Stimulated activated CD8-positive, alpha-beta memory T cell treated with anti-CD3 and anti-CD28 coated beads, Interleukin-2, amount 100 ng/mL, for 48 hours (primary cell): ENCODE results near the gene ASB10.

Experiments
- DNase-seq, 2 donors: peaks; one replicate each; pipeline ENCODE4 v3.0.0-alpha.2; 2020; ENCODE audit warnings: low read depth in 2 of 2

Gene ASB10

DNA sequence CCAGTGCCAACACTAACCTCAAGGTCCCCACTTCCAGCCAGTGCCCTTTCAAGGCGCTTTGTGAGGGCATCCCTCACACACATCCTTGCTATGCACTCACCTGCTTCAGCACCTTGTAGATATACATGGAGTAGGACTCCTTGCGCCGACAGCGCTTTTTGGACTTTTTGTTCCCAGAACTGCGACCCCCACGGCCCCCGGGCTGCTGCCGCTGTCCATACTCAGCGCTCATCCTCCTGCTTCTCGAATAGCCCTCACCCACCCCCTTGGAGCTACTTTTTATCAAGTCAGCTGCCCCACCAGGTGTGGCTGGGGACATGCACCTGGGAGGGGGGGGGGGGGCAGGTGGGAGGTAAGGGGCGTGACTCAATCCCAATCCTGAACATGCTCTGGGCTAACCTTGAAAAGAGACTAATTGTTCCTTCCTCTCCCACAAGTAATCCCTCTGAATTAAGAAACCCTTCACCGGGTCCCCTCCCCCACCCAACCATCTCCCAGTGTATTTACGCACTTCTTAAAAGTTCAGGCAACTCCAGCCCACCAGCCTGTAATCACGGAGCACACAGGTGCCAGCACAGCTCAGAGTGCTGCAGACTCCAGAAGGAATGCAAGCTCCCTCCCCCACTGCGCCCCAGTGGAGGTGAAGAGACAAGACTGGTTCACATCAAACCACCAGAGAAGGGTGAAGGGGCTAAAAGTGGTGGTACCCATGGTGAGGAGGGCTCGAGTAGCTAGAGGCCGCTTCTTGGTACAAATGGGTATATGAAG is 23.2 kb upstream of the ASB10 start, which contains the start of gene H2BK1:
Gene H2BK1, minus strand, starts transcription at position 402 of the 768 bp plus-strand sequence. Its CDS starts 170 bp downstream, at position 232.
- DNase-seq = no peak

DNA sequence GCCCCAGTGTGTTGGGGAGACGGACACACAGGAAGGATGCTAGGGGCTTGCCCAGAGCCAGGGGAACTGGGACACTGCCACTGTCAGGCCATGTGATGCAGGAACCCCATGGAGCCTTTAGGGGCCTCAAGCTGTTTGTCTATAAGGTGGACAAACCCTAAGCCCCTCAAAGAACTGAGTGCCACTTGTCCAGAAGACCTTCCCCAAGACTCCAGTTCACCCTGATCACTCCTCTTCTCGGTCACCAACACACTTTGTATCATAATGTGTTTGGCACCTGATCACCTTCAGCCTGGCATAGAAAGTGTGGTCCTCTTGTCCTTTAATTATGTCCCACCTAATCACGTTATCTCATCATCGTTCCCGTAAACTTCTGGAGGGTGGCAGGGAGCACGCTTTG is 22.5 kb upstream of the ASB10 start:
- no peak for DNase-seq

DNA sequence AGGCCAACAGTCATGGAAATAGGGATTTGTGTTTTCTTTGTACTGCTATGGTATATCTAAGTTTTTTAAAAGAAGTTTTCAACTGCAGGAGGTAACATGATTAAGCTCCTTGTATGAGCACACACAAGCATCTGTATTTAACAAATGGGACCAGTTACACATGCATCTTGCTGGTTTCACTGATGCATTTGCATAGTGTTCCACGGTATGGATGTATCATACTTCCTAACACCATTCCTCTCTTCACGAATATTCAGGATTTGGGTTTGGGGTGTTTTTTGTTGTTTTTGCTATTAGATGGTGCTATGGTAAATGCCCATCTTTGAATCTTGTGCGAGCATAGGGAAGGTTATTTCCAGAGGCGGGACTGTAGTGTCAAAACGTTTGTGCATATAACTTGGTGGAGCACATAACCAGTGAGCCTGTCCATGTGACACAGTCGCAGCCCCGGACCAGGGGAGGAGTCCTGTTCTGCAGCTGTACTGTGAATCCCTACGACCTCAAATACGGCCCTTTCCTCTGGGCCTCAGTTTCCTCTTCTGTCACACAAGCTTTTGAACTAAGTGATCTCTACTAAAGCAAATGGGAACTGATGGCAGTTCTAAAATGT is 21.3 kb upstream of the ASB10 start:
- DNase-seq = no peak

DNA sequence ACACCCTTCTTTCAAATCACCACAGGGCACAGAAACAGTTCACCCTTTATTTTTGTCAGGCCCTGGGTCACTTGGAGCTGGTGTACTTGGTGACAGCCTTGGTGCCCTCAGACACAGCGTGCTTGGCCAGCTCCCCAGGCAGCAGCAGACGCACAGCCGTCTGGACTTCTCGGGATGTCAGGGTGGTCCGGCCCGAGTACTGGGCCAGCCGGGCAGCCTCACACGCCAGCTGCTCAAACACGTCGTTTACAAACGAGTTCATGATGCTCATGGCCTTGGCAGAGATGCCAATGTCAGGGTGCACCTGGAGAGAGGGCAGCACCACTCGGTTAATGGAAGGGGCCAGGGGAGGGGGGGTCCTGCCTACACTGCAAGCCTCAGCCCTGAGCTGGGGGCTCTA is 20.8 kb upstream of the ASB10 start:
- no peak for DNase-seq

DNA sequence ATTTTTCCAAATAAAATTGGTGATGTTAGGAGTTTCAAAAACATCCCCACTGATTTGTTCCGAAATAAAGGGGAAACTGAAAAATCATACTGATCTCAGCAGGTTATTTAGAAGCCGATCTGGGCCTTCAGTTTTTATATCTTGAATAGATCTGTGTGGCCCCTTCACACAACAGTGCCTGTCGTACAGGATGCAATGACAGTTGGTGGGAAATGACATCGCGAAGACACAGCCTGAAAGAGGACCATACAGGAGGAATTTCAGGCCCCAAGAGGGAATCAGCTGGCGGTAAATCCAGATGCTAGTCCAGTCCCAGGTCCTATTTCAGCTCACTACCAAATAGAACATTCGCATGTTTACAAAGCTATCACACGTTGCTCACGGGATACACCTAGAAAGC is 20.3 kb upstream of the ASB10 start:
- no peak for DNase-seq

DNA sequence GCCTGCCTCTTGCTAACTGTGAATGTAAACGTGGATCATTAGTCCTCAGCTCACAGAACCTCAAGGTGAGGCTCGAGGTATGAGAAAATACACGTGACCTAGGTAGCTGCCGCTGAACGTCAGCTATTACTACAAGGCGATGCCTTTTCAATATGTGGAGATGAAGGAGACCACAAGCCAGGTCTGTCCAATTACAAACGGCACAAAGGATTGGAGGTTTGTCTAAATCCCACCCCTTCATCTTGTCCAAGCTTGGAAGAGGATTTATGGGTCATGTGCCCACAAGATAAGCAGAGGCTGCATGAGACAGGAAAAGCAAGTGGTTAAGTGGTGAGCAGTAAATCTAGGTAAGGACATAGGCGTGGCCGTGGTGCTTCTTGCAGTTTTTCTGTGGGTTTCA is 19.9 kb upstream of the ASB10 start:
- DNase-seq = no peak

DNA sequence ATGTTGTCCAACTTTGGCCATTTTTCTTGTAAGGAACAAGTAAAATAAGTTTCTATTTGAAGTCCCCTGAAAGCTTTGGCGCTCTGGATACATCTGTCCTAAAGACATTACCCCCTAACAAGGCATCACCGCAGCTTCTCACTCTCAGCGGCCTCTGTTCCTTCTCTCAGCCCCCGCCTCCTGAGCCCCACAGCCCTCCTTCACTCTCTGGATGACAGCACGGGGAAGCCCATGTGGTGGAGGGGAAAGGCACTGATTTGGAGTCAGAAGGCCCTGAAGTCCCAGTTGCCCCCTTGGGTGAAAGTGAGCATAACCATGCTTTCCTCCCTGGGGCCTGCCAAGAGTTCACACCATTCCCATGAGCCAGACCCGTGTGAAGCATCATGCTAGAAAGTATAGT is 18.7 kb upstream of the ASB10 start:
- DNase-seq = no peak

DNA sequence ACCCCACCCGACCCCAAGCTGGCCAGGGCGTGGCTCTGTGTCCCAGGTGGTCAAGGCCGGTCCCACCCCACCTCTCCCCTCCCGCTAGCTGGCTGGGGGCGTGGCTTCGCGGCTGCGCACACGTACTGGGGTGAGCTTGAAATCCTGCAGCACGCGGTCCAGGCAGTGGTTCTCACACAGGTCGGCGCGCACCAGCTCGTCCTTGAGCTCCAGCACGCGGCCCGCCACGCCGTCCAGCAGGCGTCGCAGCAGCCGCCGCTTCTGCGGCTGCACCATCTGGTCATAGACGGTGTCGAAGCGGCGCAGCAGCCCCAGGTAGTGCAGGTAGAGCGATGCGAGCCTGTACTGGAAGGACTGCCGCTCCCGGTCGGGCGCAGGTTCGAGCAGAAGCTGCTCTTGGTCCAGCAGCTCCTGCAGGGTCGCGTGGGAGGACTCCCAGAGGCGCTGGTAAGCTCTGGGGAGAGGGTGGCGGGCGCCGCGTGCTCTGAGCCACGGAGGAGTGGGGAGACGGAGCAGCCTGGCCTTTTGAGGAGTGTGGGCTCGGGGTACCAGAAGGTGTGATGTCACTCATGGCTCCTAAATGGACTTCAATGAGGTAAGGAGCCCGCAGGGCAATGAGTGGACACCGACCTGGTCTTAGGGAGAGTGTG is 17.5 kb upstream of the ASB10 start:
- DNase-seq = no peak

DNA sequence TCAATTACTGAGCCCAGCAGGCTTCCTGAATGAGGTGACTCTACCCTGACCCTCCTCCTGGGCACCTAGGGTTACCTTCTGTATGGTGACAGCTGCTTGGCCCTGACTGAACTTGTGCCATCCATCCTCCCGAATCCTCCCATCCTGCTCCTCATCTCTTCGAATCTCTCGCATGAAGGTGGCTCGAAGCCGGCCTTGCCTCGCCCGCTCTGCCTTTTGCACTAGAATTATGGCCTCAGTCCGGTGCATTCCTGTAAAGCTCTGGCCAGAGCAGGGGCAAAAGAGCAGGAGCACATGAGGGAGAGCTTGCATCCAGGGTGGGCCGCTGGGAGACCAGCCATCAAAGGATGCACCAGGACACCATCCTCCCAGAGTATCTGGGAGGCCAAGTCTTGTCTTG is 15.8 kb upstream of the ASB10 start:
- DNase-seq = no peak

DNA sequence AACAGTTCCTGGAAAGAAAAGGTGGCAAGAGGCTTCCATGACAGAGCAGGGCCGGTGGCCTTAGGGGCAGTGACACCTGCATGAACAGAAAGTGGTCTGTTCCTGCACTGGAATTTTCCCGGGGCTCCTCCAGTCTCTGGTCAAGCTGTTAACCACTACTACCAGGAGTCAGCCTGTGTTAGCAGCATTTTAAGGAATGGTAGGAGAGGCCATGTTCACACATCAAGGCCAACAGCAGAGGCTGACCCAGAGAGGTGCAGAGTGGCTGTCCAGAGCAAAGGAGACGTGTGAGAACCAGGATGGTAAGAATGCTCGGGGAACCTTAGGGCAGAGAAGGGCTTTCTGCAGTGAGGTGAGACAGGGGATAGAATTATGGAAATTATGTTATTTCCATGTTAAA is 14.7 kb upstream of the ASB10 start:
- no peak for DNase-seq

DNA sequence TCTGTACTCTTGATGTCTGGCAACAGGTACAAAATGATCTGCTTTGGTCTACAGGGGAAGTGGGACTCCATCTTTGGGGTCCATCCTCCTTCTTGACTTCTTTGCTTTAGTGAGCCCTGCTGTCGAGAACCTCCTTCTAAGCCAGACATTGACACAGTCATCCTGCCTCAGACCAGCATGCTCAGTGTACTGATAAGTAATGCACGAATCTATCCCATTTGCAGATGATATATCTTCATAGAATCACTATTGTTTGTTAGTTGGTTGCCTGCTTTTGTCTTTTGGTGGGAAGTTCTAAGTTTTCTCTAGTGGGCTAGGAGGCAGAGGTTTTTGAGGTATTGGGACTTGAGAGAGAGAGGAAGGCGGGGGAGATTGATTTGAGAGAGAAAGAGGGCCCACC is 14.3 kb upstream of the ASB10 start:
- DNase-seq = no peak

DNA sequence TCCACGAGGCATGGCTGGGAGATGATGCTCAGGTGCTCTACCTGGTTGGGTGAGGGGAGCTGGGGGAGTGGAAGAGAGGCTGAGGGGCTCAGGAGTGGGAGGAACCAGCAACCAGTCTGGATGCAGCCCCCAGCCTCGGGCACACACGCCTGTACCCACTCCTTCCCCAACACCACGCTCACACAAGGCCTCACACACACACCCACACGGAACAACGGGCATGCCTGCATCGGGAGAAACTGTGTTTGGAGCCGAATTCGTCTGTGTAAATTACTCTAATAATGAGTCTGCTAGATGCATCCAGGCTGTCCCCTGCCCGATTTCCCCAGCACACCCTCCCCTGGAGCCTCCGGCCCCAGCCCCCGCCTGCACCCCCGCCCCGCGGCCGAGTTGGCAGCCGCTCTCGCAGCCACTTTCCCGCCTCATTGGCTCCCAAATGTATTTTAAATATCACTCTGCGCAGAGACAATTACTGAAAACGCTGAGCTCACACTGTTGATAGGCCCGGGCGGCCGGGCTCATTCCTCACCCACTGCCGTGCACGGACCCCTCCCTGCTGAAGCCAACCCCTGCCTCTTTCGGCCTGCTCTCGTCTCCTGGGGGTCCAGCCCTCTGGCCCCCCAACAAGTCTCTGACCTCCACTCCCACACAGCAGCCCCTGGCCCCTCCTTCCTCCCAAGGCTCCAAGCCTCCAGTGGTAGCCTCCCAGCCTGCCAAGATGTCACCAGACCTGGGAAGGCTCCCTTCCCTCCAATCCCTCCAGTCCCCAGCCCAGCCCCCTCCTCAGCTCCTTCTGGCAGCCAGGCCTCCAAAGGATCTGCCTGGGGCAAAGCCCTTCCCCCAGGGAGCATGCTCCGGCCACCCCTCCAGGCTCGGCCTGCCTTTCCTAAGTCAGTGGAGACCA is 12.1 kb upstream of the ASB10 start:
- DNase-seq = no peak

DNA sequence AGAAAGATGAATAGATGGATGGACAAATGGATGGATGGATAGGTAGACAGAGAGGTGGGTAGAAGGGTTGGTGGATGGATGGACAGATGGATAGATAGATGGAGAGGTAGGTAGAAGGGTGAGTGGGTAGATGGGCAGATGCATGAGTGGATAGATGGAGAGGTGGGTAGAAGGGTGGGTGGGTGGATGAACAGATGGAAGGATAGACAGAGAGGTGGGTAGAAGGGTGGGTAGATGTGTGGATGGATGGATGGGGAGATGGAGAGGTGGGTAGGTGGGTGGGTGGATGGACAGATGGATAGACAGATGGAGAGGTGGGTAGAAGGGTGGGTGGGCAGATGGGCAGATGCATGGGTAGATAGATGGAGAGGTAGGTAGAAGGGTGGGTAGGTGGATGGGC is 10.9 kb upstream of the ASB10 start:
- DNase-seq = no peak

DNA sequence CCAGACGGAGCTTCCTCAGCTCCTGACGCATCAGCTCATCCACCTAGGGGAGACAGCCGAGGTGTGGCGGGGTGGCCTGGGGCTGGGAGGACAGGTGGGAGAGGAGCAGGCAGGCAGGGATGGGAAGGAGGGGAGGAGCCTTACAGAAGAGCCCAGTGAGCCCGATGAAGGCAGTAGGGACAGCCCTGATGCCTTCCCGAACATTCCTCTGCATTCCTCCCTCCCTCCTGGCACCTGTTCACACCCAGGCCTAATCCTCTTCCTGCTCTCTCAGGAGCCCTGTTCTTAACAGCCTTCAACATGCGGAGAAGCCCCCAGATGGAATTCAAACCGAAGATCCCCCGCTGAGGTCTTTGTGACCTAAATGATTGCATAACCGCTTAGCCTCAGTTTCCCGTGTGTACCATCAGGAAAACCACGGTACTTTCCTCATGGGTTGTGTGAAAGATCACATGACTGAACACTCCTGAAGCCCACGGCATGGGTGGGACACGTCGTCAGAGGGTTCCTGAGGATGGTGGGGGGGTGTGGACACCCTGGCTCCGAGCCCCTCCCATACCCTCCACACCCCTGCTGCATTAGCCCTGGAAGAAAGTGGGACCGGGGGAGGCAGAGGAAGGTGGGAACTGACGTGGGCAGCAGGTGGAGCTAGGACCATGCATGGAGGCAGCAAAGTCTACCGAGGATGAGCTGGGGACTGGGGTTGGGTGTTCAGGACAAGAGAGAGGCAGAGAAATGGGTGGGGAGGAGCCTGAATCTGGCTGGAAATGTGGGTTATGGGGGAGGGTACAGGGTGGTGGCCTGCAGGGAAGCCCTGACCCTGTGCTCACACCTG is 8.8 kb upstream of the ASB10 start:
- DNase-seq = no peak

DNA sequence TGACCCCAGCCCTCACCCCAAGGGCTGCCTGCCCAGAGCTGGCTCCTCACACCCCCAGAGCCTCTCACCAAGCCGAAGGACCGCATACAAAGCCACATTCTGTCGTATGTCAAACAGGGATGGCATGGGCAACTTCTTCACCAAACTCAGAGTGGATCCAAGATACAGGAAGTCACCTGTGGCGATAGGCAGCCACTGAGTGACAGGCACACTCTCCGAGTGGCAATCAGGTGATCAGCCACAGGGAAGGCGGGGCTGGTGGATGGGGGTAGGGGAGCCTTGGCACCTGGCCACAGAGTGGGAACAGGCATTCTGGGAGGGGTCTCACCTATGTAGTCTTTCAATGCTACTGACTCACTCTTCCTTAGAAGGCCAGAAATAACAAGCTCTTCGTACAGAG is 7.1 kb upstream of the ASB10 start:
- DNase-seq = no peak

DNA sequence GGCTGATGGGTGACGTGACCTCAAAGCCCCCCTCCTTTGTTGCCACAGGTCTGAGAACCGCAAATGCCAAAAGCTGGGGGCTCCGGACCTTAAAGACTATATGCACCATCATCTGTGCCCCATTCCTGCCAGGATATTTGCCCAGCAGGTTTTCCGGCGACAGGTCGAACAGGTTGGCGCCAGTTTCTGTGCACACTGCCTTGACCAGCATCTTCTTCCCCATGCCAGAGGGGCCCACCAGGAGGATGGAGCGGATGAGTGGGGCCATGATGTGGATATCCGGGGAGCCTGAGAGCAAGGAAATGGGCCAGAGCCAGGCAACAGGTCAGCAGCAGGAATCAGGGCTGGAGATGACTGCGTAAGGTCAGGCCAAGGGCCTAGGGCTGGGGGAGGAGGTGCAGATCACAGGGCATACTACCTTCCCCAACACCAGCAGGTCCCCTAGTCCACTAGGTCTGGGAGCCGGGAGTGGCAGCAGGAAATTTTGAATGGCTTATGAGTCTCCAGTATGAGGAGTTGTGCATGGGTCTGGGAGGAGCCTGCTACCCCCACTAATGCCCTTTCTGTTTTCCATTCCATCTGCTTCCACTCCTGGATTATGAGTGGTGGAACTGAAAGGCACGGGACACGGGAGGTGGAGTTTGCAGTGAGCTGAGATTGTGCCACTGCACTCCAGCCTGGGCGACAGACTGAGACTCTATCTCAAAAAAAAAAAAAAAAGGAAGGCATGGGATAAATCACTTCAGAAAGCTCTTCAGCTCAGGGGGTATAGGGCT is 6.3 kb upstream of the ASB10 start:
- no peak for DNase-seq

DNA sequence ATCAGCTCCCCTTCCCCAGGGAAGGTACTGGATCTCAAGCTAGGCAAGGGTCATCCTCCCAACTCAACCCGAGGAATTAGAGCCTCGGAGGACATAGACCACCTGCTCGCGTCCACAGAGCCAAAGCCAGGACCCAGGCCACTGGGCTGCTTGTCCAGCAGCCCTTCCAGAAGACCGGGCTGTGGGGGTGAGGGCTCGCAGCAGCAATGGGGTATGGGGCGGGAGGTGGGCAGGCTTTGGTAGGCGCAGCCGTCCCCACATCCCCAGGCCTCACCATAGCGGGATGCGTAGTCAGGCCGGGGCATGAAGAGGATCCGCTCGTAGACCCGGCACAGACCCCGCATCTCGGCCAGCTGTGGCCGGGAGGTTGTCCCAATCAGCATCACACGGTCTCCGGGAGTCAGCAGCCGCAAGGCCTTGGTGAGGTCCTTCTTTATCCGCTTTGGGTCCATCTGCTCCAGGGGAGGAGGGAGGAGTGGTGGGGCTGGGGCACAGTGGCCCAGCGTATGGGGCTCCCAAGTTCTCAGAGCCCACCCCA is 5.0 kb upstream of the ASB10 start:
- no peak for DNase-seq

DNA sequence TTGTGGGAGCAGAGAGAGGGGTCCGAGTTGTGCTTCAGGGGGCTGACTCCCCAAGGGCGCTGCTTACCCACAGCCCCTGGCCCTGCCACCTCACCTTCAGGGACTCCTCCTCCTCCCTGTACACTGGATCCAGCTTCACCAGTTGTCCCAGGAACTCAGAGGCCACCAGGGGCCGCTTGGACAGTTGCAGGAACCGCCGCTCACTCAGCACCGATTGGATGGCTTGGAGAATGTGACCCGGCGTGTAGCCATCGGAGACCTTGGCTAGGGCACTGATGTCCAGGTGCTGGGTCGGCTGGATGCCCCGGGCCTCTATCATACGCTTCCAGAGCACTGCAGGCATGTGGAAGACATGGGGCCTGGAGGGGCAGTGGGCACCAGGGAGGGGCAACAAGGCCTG is 4.5 kb upstream of the ASB10 start:
- no peak for DNase-seq

DNA sequence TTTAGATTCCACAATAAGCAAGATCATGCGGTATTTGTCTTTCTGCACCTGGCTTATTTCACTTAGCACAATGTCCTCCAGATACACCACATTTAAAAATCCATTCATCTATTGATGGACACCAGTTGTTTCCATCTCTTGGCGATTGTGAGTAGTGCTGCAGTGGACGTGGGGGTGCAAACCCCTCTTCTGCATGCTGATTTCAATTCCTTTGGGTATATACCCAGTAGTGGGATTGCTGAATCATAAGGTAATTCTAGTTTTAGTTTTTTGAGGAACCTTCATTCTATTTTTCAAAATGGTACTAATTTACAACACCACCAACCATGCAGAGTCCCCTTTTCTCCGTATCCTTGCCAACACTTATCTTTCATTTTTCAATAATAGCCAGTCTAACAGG is 2.0 kb upstream of the ASB10 start:
- no peak for DNase-seq

DNA sequence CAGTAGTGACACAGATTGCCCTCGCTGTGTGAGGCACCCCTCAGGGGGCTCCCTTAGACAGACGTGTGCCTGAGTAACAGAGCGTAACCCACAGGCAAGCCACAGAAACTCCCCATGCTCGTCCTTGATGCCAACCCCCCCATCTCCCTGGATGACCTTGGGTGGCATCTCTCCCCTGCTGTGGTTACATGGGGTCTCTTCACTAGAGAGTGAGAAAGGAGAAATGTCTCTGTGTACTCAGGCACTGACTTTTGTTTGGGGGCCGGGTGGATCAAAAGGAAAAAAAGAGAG is 1.1 kb upstream of the ASB10 start:
- DNase-seq = no peak
